HL-60/S4 treated with retinoic acid at 250 ng/mL for 4 days and 3 days (cell line): Measurements from ENCODE around the gene ANKRD55.
"Not testable (repeated sequence)": the region's sequence is repeated elsewhere in the genome, so short reads cannot be mapped to it uniquely, and the experiment has no call there.

Experiments
- in situ Hi-C: fragments of 300-500 bp; cut with MboI; formaldehyde crosslinking; loops from 2 replicates; pipeline ENCODE4 v1.7.0; 2022; ENCODE audit warnings: low sequenced_read_pairs

The ANKRD55 gene

GRCh38 chr5:56175488-56175887, 57.6 kb downstream of the ANKRD55 start:
- in situ Hi-C loops: loop anchor here (25.0 kb wide), 1 partner anchor 238 kb away; no protein-coding TSS in a partner anchor

GRCh38 chr5:56175021-56175420, 58.1 kb downstream of the ANKRD55 start:
- in situ Hi-C loops: loop anchor here (25.0 kb wide), 1 partner anchor 238 kb away; no protein-coding TSS in a partner anchor

GRCh38 chr5:56172241-56172640, 60.9 kb downstream of the ANKRD55 start:
- in situ Hi-C loops: no loop called here

- in situ Hi-C loops: no loop called here
Measured at GRCh38 chr5:56170557-56170956, 62.6 kb downstream of the ANKRD55 start.

GRCh38 chr5:56169949-56170348, 63.2 kb downstream of the ANKRD55 start:
- in situ Hi-C loops: no loop called here

GRCh38 chr5:56169281-56169680, 63.8 kb downstream of the ANKRD55 start:
- in situ Hi-C loops: no loop called here

GRCh38 chr5:56168066-56168478, 65.1 kb downstream of the ANKRD55 start:
- in situ Hi-C loops: no loop called here

GRCh38 chr5:56167519-56167918, 65.6 kb downstream of the ANKRD55 start:
- in situ Hi-C loops: no loop called here

GRCh38 chr5:56166671-56167385, 66.3 kb downstream of the ANKRD55 start:
- in situ Hi-C loops: no loop called here

GRCh38 chr5:56164376-56164775, 68.8 kb downstream of the ANKRD55 start:
- in situ Hi-C loops: no loop called here

- in situ Hi-C loops: no loop called here
Measured at GRCh38 chr5:56161927-56162326, 71.2 kb downstream of the ANKRD55 start.

GRCh38 chr5:56161439-56161823, 71.7 kb downstream of the ANKRD55 start:
- in situ Hi-C loops: no loop called here

GRCh38 chr5:56160723-56161438, 72.2 kb downstream of the ANKRD55 start:
- in situ Hi-C loops: no loop called here

GRCh38 chr5:56159521-56159947, 73.6 kb downstream of the ANKRD55 start:
- in situ Hi-C loops: no loop called here

- in situ Hi-C loops: no loop called here
Measured at GRCh38 chr5:56158331-56158960, 74.7 kb downstream of the ANKRD55 start.

GRCh38 chr5:56157191-56157621, 75.9 kb downstream of the ANKRD55 start:
- in situ Hi-C loops: not testable (repeated sequence)

GRCh38 chr5:56156585-56157190, 76.4 kb downstream of the ANKRD55 start:
- in situ Hi-C loops: not testable (repeated sequence)

GRCh38 chr5:56155992-56156584, 77.0 kb downstream of the ANKRD55 start:
- in situ Hi-C loops: no loop called here

- in situ Hi-C loops: no loop called here
Measured at GRCh38 chr5:56154732-56155484, 78.2 kb downstream of the ANKRD55 start.

- in situ Hi-C loops: no loop called here
Measured at GRCh38 chr5:56152437-56152836, 80.7 kb downstream of the ANKRD55 start.
